Measurements from ENCODE around the gene P2RX1. TPM values are rescaled to one million over a fixed set of nuclear protein-coding genes. Genes with fewer than 3 reads are reported as not detected.

The P2RX1 gene
- polyA plus RNA-seq, 1 donor from 2014 or later, result 2.4 TPM

GRCh38 chr17:3886776-3887175 lies 29.5 kb downstream of the P2RX1 start:
- peaks cover 12 to 28% (median 22%) of the 10 kb centered on the region in 3 donors for H3K4me1 Mint-ChIP-seq
- H3K27ac Mint-ChIP-seq, result peak overlapping the region; percentile 44 to 76 (median 46)
- no peaks in the 10 kb centered on the region for H3K36me3 Mint-ChIP-seq
- no peaks in the 10 kb centered on the region for H3K9me3 Mint-ChIP-seq
- no peaks in the 10 kb centered on the region for H3K27me3 Mint-ChIP-seq
- H3K4me3 Mint-ChIP-seq, result peak overlapping the region in 3 of 4 donors; percentile 18 to 92 (median 79)

- peaks cover 12 to 22% (median 14%) of the 10 kb centered on the region in 3 donors for H3K4me1 Mint-ChIP-seq
- no peaks in the 10 kb centered on the region for H3K27me3 Mint-ChIP-seq
- no peak overlapping the region for H3K4me3 Mint-ChIP-seq
- H3K27ac Mint-ChIP-seq, result peak overlapping the region in 1 of 3 donors; percentile 44
- H3K36me3 Mint-ChIP-seq, result no peaks in the 10 kb centered on the region
- H3K9me3 Mint-ChIP-seq, result no peaks in the 10 kb centered on the region
These were observed 30.3 kb downstream of the P2RX1 start for GRCh38 chr17:3885970-3886369.

- Mint-ChIP-seq H3K27me3 (no peaks in the 10 kb centered on the region), H3K4me1 (peaks cover 9 to 17% (median 12%) of the 10 kb centered on the region in 3 donors), H3K36me3 (no peaks in the 10 kb centered on the region), H3K9me3 (no peaks in the 10 kb centered on the region), H3K4me3 (peak overlapping the region in 1 of 4 donors; percentile 53), H3K27ac (no peak overlapping the region)
These were observed 31.0 kb downstream of the P2RX1 start for GRCh38 chr17:3885271-3885670.

- Mint-ChIP-seq H3K4me1 (peaks cover 9 to 16% (median 12%) of the 10 kb centered on the region in 3 donors), H3K27ac (peak overlapping the region in 1 of 3 donors; percentile 76), H3K36me3 (peaks cover 2% of the 10 kb centered on the region), H3K9me3 (no peaks in the 10 kb centered on the region), H3K4me3 (peak overlapping the region in 1 of 4 donors; percentile 76), H3K27me3 (no peaks in the 10 kb centered on the region)
These were observed 32.1 kb downstream of the P2RX1 start for GRCh38 chr17:3884188-3884587.

GRCh38 chr17:3882276-3882675 lies 34.0 kb downstream of the P2RX1 start:
- peaks cover 6 to 13% (median 12%) of the 10 kb centered on the region in 3 donors for H3K4me1 Mint-ChIP-seq
- no peak overlapping the region for H3K27ac Mint-ChIP-seq
- H3K4me3 Mint-ChIP-seq, result no peak overlapping the region

GRCh38 chr17:3880983-3881382 lies 35.3 kb downstream of the P2RX1 start:
- Mint-ChIP-seq H3K27me3 (no peaks in the 10 kb centered on the region), H3K36me3 (peaks cover 2% of the 10 kb centered on the region), H3K27ac (peak overlapping the region in 1 of 3 donors; percentile 25), H3K4me3 (no peak overlapping the region), H3K4me1 (peaks cover 0 to 6% (median 1%) of the 10 kb centered on the region in 3 donors), H3K9me3 (no peaks in the 10 kb centered on the region)

More at GRCh38 chr17:3882276-3882675, 34.0 kb downstream of the P2RX1 start:
- no peaks in the 10 kb centered on the region for H3K9me3 Mint-ChIP-seq
- peaks cover 2% of the 10 kb centered on the region for H3K36me3 Mint-ChIP-seq
- H3K27me3 Mint-ChIP-seq, result no peaks in the 10 kb centered on the region

- Mint-ChIP-seq H3K9me3 (no peaks in the 10 kb centered on the region), H3K27ac (peak overlapping the region in 1 of 3 donors; percentile 17), H3K4me1 (peaks cover 0 to 3% (median 1%) of the 10 kb centered on the region in 3 donors)
These were observed 36.5 kb downstream of the P2RX1 start for GRCh38 chr17:3879591-3880417.

GRCh38 chr17:3879186-3879585 lies 37.1 kb downstream of the P2RX1 start:
- Mint-ChIP-seq H3K4me3 (no peak overlapping the region), H3K27ac (peak overlapping the region in 2 of 3 donors; percentile 17 to 81), H3K27me3 (no peaks in the 10 kb centered on the region), H3K9me3 (no peaks in the 10 kb centered on the region), H3K36me3 (peaks cover 4% of the 10 kb centered on the region), H3K4me1 (peaks cover 0 to 1% (median 0%) of the 10 kb centered on the region in 3 donors)

More at GRCh38 chr17:3879591-3880417, 36.5 kb downstream of the P2RX1 start:
- Mint-ChIP-seq H3K36me3 (peaks cover 4% of the 10 kb centered on the region), H3K4me3 (no peak overlapping the region), H3K27me3 (no peaks in the 10 kb centered on the region)

GRCh38 chr17:3877220-3877619 lies 39.0 kb downstream of the P2RX1 start:
- Mint-ChIP-seq H3K36me3 (peaks cover 6% of the 10 kb centered on the region), H3K4me3 (no peak overlapping the region)

GRCh38 chr17:3875317-3875716 lies 40.9 kb downstream of the P2RX1 start:
- no peak overlapping the region for H3K27ac Mint-ChIP-seq
- H3K9me3 Mint-ChIP-seq, result no peaks in the 10 kb centered on the region
- H3K27me3 Mint-ChIP-seq, result no peaks in the 10 kb centered on the region

More at GRCh38 chr17:3877220-3877619, 39.0 kb downstream of the P2RX1 start:
- no peaks in the 10 kb centered on the region for H3K27me3 Mint-ChIP-seq
- no peaks in the 10 kb centered on the region for H3K9me3 Mint-ChIP-seq
- no peak overlapping the region for H3K27ac Mint-ChIP-seq
- no peaks in the 10 kb centered on the region for H3K4me1 Mint-ChIP-seq

GRCh38 chr17:3873862-3874261 lies 42.4 kb downstream of the P2RX1 start:
- Mint-ChIP-seq H3K4me1 (peaks cover 3 to 4% (median 4%) of the 10 kb centered on the region in 3 donors), H3K4me3 (peak overlapping the region in 2 of 4 donors; percentile 10 to 42), H3K27me3 (no peaks in the 10 kb centered on the region), H3K9me3 (no peaks in the 10 kb centered on the region), H3K36me3 (peaks cover 6% of the 10 kb centered on the region), H3K27ac (peak overlapping the region in 2 of 3 donors; percentile 16 to 27)

More at GRCh38 chr17:3875317-3875716, 40.9 kb downstream of the P2RX1 start:
- Mint-ChIP-seq H3K4me3 (no peak overlapping the region), H3K36me3 (peaks cover 8% of the 10 kb centered on the region), H3K4me1 (peaks cover 3 to 4% (median 4%) of the 10 kb centered on the region in 3 donors)

GRCh38 chr17:3870871-3871306 lies 45.4 kb downstream of the P2RX1 start:
- H3K4me3 Mint-ChIP-seq, result peak overlapping the region; percentile 30 to 77 (median 70)
- peaks cover 3 to 4% (median 4%) of the 10 kb centered on the region in 3 donors for H3K4me1 Mint-ChIP-seq
- H3K27me3 Mint-ChIP-seq, result no peaks in the 10 kb centered on the region
- H3K9me3 Mint-ChIP-seq, result no peaks in the 10 kb centered on the region
- peak overlapping the region; percentile 76 to 90 (median 88) for H3K27ac Mint-ChIP-seq
- H3K36me3 Mint-ChIP-seq, result peaks cover 6% of the 10 kb centered on the region

GRCh38 chr17:3867606-3868005 lies 48.7 kb downstream of the P2RX1 start:
- Mint-ChIP-seq H3K27me3 (no peaks in the 10 kb centered on the region), H3K4me1 (peaks cover 3 to 4% (median 4%) of the 10 kb centered on the region in 3 donors), H3K27ac (peak overlapping the region in 2 of 3 donors; percentile 39 to 80), H3K36me3 (peaks cover 1% of the 10 kb centered on the region), H3K9me3 (no peaks in the 10 kb centered on the region), H3K4me3 (peak overlapping the region in 1 of 4 donors; percentile 40)

- H3K27ac Mint-ChIP-seq, result peak overlapping the region in 1 of 3 donors; percentile 80
- no peaks in the 10 kb centered on the region for H3K27me3 Mint-ChIP-seq
- peaks cover 3 to 4% (median 4%) of the 10 kb centered on the region in 3 donors for H3K4me1 Mint-ChIP-seq
- no peak overlapping the region for H3K4me3 Mint-ChIP-seq
- peaks cover 1% of the 10 kb centered on the region for H3K36me3 Mint-ChIP-seq
- H3K9me3 Mint-ChIP-seq, result no peaks in the 10 kb centered on the region
These were observed 49.2 kb downstream of the P2RX1 start for GRCh38 chr17:3867106-3867505.

GRCh38 chr17:3866276-3866675 lies 50.0 kb downstream of the P2RX1 start:
- peaks cover 1% of the 10 kb centered on the region for H3K36me3 Mint-ChIP-seq
- no peak overlapping the region for H3K4me3 Mint-ChIP-seq
- peaks cover 3 to 4% (median 4%) of the 10 kb centered on the region in 3 donors for H3K4me1 Mint-ChIP-seq
- H3K9me3 Mint-ChIP-seq, result no peaks in the 10 kb centered on the region
- peak overlapping the region in 1 of 3 donors; percentile 16 for H3K27ac Mint-ChIP-seq
- H3K27me3 Mint-ChIP-seq, result no peaks in the 10 kb centered on the region

All from IgD-negative memory B cell (primary cell).